Erythroblast (primary cell): ENCODE measurements around the gene ZNF26.

Experiments used
- GATA1 ChIP-seq: IDR thresholded peaks from 2 replicates; pipeline ENCODE4 v1.6.1; 2011; ENCODE audit warnings: low read depth, mild to moderate bottlenecking, control low read depth, low read length, moderate library complexity
- POLR2A ChIP-seq: IDR thresholded peaks from 2 replicates; pipeline ENCODE4 v1.6.1; 2011; ENCODE audit warnings: mild to moderate bottlenecking, low read length

GRCh38 chr12:133010657-133011297 lies 24.6 kb downstream of the ZNF26 start:
- TF ChIP-seq POLR2A: no peak
- no peak for TF ChIP-seq GATA1
